GM20431 (cell line): ENCODE results near the gene AIFM2.
"Not testable (repeated sequence)": the region's sequence is repeated elsewhere in the genome, so short reads cannot be mapped to it uniquely, and the experiment has no call there.

Experiments used
- in situ Hi-C: fragments of 300-500 bp; cut with MseI, MboI; formaldehyde crosslinking; loops from one replicate; pipeline ENCODE4 v1.15.0; 2020; ENCODE audit warnings: low sequenced_read_pairs; ENCODE audit not compliant: unreplicated experiment

The AIFM2 gene

GRCh38 chr10:70124415-70124814, 8.2 kb downstream of the AIFM2 start:
- in situ Hi-C loops = no loop called here

DNA sequence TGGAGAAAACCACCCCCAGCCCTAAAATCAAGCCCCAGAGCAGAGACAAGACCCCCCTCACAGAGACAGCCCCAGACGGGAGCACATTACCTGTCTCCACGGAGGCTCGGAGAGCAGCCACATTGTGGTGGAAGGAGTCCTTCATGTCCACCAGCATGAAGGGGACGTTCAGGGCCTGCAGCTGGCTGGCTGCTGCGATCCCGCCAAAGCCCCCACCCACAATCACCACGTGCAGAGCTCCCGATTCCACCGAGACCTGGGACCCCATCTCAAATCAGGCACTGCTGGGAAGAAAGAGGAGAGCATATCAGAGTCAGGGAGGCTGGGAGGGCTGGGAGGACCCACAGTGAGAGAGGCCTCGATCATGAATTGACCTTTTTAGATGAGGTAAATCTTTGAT, 8.8 kb downstream of the AIFM2 start:
- in situ Hi-C loops = no loop called here

- in situ Hi-C loops = not testable (repeated sequence)
Observed at GRCh38 chr10:70123166-70123565, 9.5 kb downstream of the AIFM2 start.

GRCh38 chr10:70122742-70123141, 9.9 kb downstream of the AIFM2 start:
- in situ Hi-C loops = no loop called here

- in situ Hi-C loops = no loop called here
Observed at GRCh38 chr10:70121281-70121949, 11.2 kb downstream of the AIFM2 start.

- in situ Hi-C loops = no loop called here
Observed at GRCh38 chr10:70120417-70120816, 12.2 kb downstream of the AIFM2 start.

- in situ Hi-C loops = no loop called here
Observed at GRCh38 chr10:70119623-70120022, 13.0 kb downstream of the AIFM2 start.

DNA sequence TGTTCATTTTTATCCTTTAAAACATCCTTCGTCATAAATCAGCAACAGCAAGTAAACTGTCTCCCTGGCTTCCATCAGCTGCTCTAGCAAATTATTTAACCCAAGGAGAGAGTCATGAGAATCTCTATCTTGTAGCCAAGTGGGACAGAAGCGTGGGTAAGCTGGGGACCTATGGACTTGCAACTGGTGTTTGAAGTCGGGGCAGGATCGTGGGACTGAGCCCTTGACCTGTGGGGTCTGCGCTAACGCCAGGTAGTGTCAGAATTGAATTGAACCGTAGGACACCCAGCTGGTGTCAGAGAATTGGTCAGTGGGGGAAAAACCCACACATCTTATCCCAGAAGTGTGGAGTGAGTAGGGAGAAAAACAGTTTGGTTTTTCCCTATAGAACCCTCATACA, 13.4 kb downstream of the AIFM2 start:
- in situ Hi-C loops = no loop called here

GRCh38 chr10:70118196-70118595, 14.4 kb downstream of the AIFM2 start:
- in situ Hi-C loops = no loop called here

DNA sequence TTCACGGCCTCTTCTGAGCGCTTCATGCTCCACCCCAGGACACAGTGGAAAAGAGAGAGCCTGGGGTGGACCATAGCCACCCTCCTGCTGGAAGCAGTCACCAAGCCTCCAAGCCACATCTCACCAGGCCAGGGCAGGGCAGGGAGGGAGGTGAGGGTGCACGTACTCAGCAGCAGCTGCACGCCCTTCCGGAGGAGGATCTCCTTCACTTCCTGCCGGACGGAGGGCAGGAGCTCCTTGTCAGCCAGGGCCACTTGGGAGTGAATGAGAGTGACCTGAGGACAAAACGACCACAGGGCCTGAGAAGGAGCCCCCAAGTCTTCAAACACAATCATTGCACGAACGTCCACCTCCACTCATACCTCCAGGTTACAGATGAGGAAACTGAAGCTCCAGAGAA, 15.0 kb downstream of the AIFM2 start:
- in situ Hi-C loops = no loop called here

- in situ Hi-C loops = no loop called here
Observed at GRCh38 chr10:70115948-70116682, 16.5 kb downstream of the AIFM2 start.

GRCh38 chr10:70114902-70115301, 17.7 kb downstream of the AIFM2 start:
- in situ Hi-C loops = no loop called here

GRCh38 chr10:70112071-70112470, 20.6 kb downstream of the AIFM2 start:
- in situ Hi-C loops = no loop called here

DNA sequence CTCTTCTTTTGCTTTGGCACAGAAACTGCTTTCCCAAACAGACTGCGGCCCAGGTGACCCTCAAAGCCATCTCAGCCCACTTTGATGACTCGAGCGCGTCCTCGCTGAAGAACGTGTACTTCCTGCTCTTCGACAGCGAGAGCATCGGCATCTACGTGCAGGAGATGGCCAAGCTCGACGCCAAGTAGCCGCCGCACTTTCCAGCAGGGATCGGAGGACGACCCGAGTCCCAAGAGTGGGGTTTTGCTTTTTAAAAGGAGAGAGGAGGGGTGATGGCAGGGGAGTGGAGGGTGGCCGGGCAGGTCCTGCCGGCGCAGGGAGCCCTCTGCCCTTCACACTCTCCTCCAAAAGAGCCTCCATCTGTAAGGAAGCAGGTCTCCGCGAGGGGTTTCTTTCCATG, 21.1 kb downstream of the AIFM2 start:
- in situ Hi-C loops = no loop called here

DNA sequence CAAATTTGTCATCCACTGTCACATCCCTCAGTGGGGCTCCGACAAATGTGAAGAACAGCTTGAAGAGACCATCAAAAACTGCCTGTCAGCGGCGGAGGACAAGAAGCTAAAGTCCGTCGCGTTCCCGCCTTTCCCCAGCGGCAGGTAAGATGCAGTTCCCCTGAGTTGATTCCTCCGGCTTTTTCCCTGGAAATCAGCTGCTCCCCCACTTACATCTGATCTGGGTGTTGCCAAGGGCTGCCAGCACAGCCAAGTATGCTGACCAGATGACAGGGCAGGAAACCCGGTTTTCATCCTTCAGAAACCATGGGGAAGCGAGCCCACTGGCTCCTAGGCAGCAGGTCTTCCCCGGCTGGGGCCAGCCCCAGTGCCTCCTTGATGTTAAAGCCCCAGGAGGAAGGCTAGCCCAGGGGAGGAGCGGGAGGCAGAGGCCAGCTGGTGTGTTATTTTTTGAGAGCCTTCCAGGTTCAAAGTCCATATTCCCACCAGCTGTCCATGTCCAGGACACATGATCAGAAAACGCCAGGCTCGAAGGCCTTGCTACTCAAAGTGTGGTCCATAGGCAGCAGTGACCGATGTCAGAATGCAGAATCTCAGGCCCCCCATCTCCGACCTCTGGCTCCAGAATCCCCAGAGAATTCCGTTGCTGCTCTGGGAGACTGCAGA, 23.4 kb downstream of the AIFM2 start:
- in situ Hi-C loops = no loop called here

DNA sequence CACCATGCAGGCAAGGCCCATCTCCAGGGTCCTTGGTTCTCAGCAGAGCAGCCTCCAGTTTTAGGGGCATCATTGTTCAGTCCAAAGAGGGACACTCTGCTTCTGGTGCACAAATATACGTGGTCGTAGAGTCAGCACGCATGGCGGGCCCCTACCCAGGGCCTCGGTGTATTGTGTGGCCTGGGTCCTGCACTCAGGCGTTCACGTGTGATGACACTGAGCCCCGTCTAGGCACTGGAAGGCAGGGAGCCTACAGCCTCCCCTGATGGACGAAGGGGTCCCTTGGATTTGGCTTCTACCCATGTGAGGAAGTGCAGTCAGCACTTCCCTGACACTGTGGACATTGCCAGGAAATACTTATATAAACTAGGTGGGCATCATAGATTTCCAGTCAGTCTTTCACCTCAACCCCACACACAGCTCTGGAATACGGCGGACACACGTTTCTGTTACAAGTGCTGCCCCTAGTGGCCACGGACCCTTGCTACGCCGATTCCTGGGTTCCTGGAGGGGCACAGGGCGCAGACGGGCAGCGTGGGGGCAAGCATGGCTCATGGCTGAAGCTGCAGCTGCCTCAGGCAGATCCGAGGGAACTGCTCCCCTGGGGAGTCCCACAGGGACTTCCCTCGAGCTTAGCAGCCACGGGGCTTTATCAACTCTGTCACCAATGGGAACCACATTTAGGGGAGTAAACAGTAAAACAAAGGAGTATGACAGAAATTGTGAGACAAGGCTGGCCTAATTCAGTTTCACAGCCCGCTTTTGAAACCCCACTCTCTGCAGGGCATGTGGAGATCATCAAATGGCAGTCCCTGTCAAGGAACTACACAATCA, 25.4 kb downstream of the AIFM2 start:
- in situ Hi-C loops = no loop called here

DNA sequence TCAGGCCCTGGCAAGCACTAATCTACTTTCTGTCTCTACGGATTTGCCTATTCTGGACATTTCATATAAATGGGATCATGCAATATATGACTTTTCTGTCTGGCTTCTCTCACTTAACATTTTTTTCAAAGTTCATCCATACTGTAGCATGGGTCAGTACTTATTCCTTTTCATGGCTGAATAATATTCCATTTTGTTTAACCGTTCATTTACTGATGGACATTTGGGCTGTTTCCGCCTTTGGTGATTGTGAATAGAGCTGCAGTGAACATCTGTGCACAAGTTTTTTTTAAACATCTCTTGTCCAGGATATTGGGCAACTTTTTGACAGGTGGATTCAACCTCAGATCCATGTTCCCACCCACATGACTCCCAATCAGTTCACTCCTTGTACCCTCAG, 31.0 kb downstream of the AIFM2 start:
- in situ Hi-C loops = no loop called here

GRCh38 chr10:70101068-70101562, 31.5 kb downstream of the AIFM2 start:
- in situ Hi-C loops = not testable (repeated sequence)

GRCh38 chr10:70098271-70098670, 34.4 kb downstream of the AIFM2 start:
- in situ Hi-C loops = no loop called here

DNA sequence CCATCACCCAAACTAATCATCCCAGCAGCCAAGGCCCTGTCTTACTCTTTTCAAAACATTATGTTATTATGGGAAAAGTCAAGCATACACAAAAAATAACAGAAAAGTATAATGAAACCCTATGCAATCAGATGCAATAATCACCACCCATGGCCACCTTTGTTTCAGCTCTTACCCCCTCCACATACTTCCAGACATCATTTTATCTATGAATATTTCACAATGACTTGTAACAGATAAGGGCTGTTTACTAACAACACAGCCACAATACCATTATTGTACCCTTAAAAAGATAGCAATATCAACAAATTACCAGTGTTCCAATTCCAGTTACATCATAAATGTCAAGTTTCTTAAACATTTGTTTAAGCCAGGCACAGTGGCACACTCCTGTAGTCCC, 35.2 kb downstream of the AIFM2 start:
- in situ Hi-C loops = no loop called here
